Activated B cell treated with CpG ODN at 0.5 μM for 24 hours (primary cell): ENCODE measurements around the gene NCSTN. TPM values are rescaled to one million over a fixed set of nuclear protein-coding genes. Genes with fewer than 3 reads are reported as not detected.

Experiments used
- ATAC-seq: fragments of 200-7000 bp; cut with Tn5 transposase; one replicate; pipeline ENCODE4 v1.10.0; 2021; ENCODE audit warnings: low read depth, mild to moderate bottlenecking, moderate library complexity
- CTCF ChIA-PET: fragments of 350-600 bp; sonication (Branson Sonifier 250); formaldehyde crosslinking; loops from one replicate; lab custom pipeline; 2021; ENCODE audit warnings: antibody characterized with exemption; lab: Charles Lee
- POLR2A ChIA-PET: fragments of 350-600 bp; sonication (Branson Sonifier 250); formaldehyde crosslinking; loops from one replicate; lab custom pipeline; 2021; ENCODE audit warnings: antibody characterized with exemption; lab: Charles Lee
- DNase-seq: peaks from one replicate; pipeline ENCODE4 v3.0.0; 2022
- H3K27ac Mint-ChIP-seq: one replicate; pipeline ENCODE4 v1.8.0; 2020; ENCODE audit warnings: mixed read lengths
- H3K27me3 Mint-ChIP-seq: one replicate; pipeline ENCODE4 v1.8.0; 2021; ENCODE audit warnings: mixed read lengths
- H3K36me3 Mint-ChIP-seq: one replicate; pipeline ENCODE4 v1.8.0; 2021; ENCODE audit warnings: low read depth, mixed read lengths
- H3K4me1 Mint-ChIP-seq: one replicate; pipeline ENCODE4 v1.8.0; 2021; ENCODE audit warnings: mixed read lengths
- H3K4me3 Mint-ChIP-seq: one replicate; pipeline ENCODE4 v1.8.0; 2020; ENCODE audit warnings: mild to moderate bottlenecking, mixed read lengths
- H3K9me3 Mint-ChIP-seq: one replicate; pipeline ENCODE4 v1.8.0; 2020; ENCODE audit warnings: mixed read lengths
- CTCF ChIP-seq: fragments of 200-600 bp; IDR thresholded peaks from one replicate; pipeline ENCODE4 v1.8.0; 2022; ENCODE audit warnings: antibody characterized with exemption, mild to moderate bottlenecking
- intact Hi-C: fragments of 100-400 bp; cut with micrococcal nuclease; formaldehyde crosslinking; loops from one replicate; pipeline ENCODE4 v1.15.1; 2024
- total RNA-seq: library from RNA; stranded (reverse); gene quantifications from 2 replicates; pipeline ENCODE4 v1.2.3, GENCODE V29; 2022

Gene NCSTN
- total RNA-seq = 108 and 118 TPM in 2 replicates

GRCh38 chr1:160342953-160343869 is at the start of gene NCSTN, which contains the start of gene COPA:
TSS of gene NCSTN (plus strand) at chr1:160343383. CDS start at chr1:160343397, 14 bp downstream.
TSS of gene COPA (minus strand) at chr1:160343250. CDS start at chr1:160343170, 80 bp downstream.
- POLR2A ChIA-PET = interaction anchor here (0.7 to 1.3 kb wide), 4 partner anchors 32 to 101 kb away, joined by 5 to 10 read pairs (median 6); partner anchors contain the start of gene DCAF8

GRCh38 chr1:160296036-160296435 is 47.1 kb upstream of the NCSTN start:
- POLR2A ChIA-PET = no interaction called here
- DNase-seq = no peak
- intact Hi-C loops = no loop called here
- H3K4me3 Mint-ChIP-seq = no peak overlapping the region
- peaks cover 95% of the 10 kb centered on the region for H3K36me3 Mint-ChIP-seq
- ATAC-seq = no peak
- no peak overlapping the region for H3K27ac Mint-ChIP-seq
- no peak for TF ChIP-seq CTCF
- H3K9me3 Mint-ChIP-seq = no peaks in the 10 kb centered on the region
- CTCF ChIA-PET = no interaction called here
- H3K4me1 Mint-ChIP-seq = peaks cover 4% of the 10 kb centered on the region
- H3K27me3 Mint-ChIP-seq = no peaks in the 10 kb centered on the region

More at GRCh38 chr1:160342953-160343869, at the start of gene NCSTN, which contains the start of gene COPA:
- Mint-ChIP-seq H3K4me1 (peaks cover 68% of the 10 kb centered on the region), H3K27me3 (no peaks in the 10 kb centered on the region), H3K36me3 (peaks cover 71% of the 10 kb centered on the region), H3K4me3 (peak within 1 kb of the TSS; percentile 99), H3K9me3 (no peaks in the 10 kb centered on the region), H3K27ac (peak within 1 kb of the TSS; percentile 98)
- DNase-seq (peak; percentile 83), ATAC-seq (peak; percentile 88)
- CTCF ChIA-PET = no interaction called here
- intact Hi-C loops = loop anchor here (1.0 to 10.0 kb wide), 4 partner anchors 36 to 264 kb away; partner anchors contain the start of gene DCAF8
- no peak for TF ChIP-seq CTCF

- no peak for TF ChIP-seq CTCF
- CTCF ChIA-PET = interaction anchor here (1.6 kb wide), 1 partner anchor 9 kb away, joined by 3 read pairs; no protein-coding TSS in a partner anchor
- Mint-ChIP-seq H3K9me3 (no peaks in the 10 kb centered on the region), H3K27me3 (no peaks in the 10 kb centered on the region), H3K4me1 (no peaks in the 10 kb centered on the region), H3K36me3 (peaks cover 76% of the 10 kb centered on the region), H3K27ac (no peak overlapping the region), H3K4me3 (no peak overlapping the region)
- POLR2A ChIA-PET = no interaction called here
- DNase-seq = no peak
- no peak for ATAC-seq
- intact Hi-C loops = no loop called here
These were observed 43.0 kb upstream of the NCSTN start for GRCh38 chr1:160300173-160300572.

GRCh38 chr1:160307118-160307791 is 35.9 kb upstream of the NCSTN start:
- H3K4me3 Mint-ChIP-seq = no peak overlapping the region
- ChIA-PET CTCF (interaction anchor here (2.5 kb wide), 1 partner anchor 16 kb away, joined by 13 read pairs; no protein-coding TSS in a partner anchor), POLR2A (interaction anchor here (0.6 to 1.6 kb wide), 2 partner anchors 44 to 69 kb away, joined by 3 to 4 read pairs; no protein-coding TSS in a partner anchor)
- intact Hi-C loops = loop anchor here (5.0 kb wide), 2 partner anchors 35 to 70 kb away; partner anchors contain the start of genes COPA and NCSTN
- H3K4me1 Mint-ChIP-seq = peaks cover 39% of the 10 kb centered on the region
- H3K36me3 Mint-ChIP-seq = peaks cover 82% of the 10 kb centered on the region
- ATAC-seq (peak; percentile 96), DNase-seq (peak; percentile 22)
- no peaks in the 10 kb centered on the region for H3K27me3 Mint-ChIP-seq
- TF ChIP-seq CTCF = no peak
- H3K27ac Mint-ChIP-seq = peak overlapping the region; percentile 81
- no peaks in the 10 kb centered on the region for H3K9me3 Mint-ChIP-seq
